HT-29 (cell line): ENCODE measurements around the gene KIAA1328. TPM values are rescaled to one million over a fixed set of nuclear protein-coding genes. Genes with fewer than 3 reads are reported as not detected.
"Not testable (repeated sequence)": the region's sequence is repeated elsewhere in the genome, so short reads cannot be mapped to it uniquely, and the experiment has no call there.

Experiments
- DNase-seq: peaks from one replicate; pipeline ENCODE4 v3.0.0-alpha.2; 2015; ENCODE audit warnings: low spot score
- total RNA-seq: library from RNA; depleted of rRNA; stranded (reverse); fragments of >200 nt; shearing (Covaris generic); gene quantifications from 2 replicates; pipeline ENCODE4 v1.2.3, GENCODE V29; 2014

The KIAA1328 gene
- total RNA-seq, 1 experiment from 2014 or later, result 1.8 TPM

GRCh38 chr18:36887114-36887513 is 58.2 kb downstream of the KIAA1328 start:
- no peak for DNase-seq

- no peak for DNase-seq
These were observed 58.9 kb downstream of the KIAA1328 start for GRCh38 chr18:36887864-36888263.

GRCh38 chr18:36888778-36889177 is 59.9 kb downstream of the KIAA1328 start:
- no peak for DNase-seq

- DNase-seq, result no peak
These were observed 60.4 kb downstream of the KIAA1328 start for GRCh38 chr18:36889321-36889720.

- DNase-seq, result no peak
These were observed 60.8 kb downstream of the KIAA1328 start for GRCh38 chr18:36889742-36890141.

- DNase-seq, result no peak
These were observed 61.7 kb downstream of the KIAA1328 start for GRCh38 chr18:36890598-36890997.

GRCh38 chr18:36893227-36893626 is 64.3 kb downstream of the KIAA1328 start:
- no peak for DNase-seq

GRCh38 chr18:36895606-36896005 is 66.7 kb downstream of the KIAA1328 start:
- no peak for DNase-seq

- no peak for DNase-seq
These were observed 68.3 kb downstream of the KIAA1328 start for GRCh38 chr18:36897253-36897652.

- peak; percentile 40 for DNase-seq
These were observed 70.4 kb downstream of the KIAA1328 start for GRCh38 chr18:36899289-36899688.

GRCh38 chr18:36900466-36900865 is 71.5 kb downstream of the KIAA1328 start:
- DNase-seq, result no peak

GRCh38 chr18:36901277-36901701 is 72.4 kb downstream of the KIAA1328 start:
- DNase-seq, result no peak

GRCh38 chr18:36903215-36903928 is 74.4 kb downstream of the KIAA1328 start:
- no peak for DNase-seq

GRCh38 chr18:36905571-36905970 is 76.6 kb downstream of the KIAA1328 start:
- DNase-seq, result no peak

GRCh38 chr18:36909282-36909681 is 80.4 kb downstream of the KIAA1328 start:
- DNase-seq, result not testable (repeated sequence)

- DNase-seq, result no peak
These were observed 84.0 kb downstream of the KIAA1328 start for GRCh38 chr18:36912887-36913286.

GRCh38 chr18:36917907-36918306 is 89.0 kb downstream of the KIAA1328 start:
- DNase-seq, result no peak

- DNase-seq, result no peak
These were observed 100.7 kb downstream of the KIAA1328 start for GRCh38 chr18:36929601-36930000.

GRCh38 chr18:36931106-36931505 is 102.2 kb downstream of the KIAA1328 start:
- DNase-seq, result no peak

GRCh38 chr18:36933552-36933951 is 104.6 kb downstream of the KIAA1328 start:
- DNase-seq, result no peak

- DNase-seq, result no peak
These were observed 106.0 kb downstream of the KIAA1328 start for GRCh38 chr18:36934884-36935283.

GRCh38 chr18:36942264-36942663 is 113.3 kb downstream of the KIAA1328 start:
- peak; percentile 24 for DNase-seq

- DNase-seq, result no peak
These were observed 119.0 kb downstream of the KIAA1328 start for GRCh38 chr18:36947820-36948348.
